Measurements from ENCODE around the gene TSHZ2.

DNA sequence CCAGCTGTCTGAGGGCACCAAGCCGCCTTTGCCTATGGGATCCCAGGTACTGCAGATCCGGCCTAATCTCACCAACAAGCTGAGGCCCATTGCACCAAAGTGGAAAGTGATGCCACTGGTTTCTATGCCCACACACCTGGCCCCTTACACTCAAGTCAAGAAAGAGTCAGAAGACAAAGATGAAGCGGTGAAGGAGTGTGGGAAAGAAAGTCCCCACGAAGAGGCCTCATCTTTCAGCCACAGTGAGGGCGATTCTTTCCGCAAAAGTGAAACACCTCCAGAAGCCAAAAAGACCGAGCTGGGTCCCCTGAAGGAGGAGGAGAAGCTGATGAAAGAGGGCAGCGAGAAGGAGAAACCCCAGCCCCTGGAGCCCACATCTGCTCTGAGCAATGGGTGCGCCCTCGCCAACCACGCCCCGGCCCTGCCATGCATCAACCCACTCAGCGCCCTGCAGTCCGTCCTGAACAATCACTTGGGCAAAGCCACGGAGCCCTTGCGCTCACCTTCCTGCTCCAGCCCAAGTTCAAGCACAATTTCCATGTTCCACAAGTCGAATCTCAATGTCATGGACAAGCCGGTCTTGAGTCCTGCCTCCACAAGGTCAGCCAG, 283.0 kb downstream of the TSHZ2 start:
- TF ChIP-seq CTCF (conservative IDR thresholded peaks at IDR 0.05; ENCODE audit: low read depth, low read length) (no peak), USF2 (IDR thresholded peaks at IDR 0.05; ENCODE audit: low read depth, low read length) (no peak), RCOR1 (IDR thresholded peaks at IDR 0.05; ENCODE audit: insufficient replicate concordance, low read length) (no peak), POLR2A (IDR thresholded peaks at IDR 0.05; ENCODE audit: low read depth, low read length) (no peak), MAFK (IDR thresholded peaks at IDR 0.05; ENCODE audit: low read depth, low read length) (no peak), MXI1 (IDR thresholded peaks at IDR 0.05; ENCODE audit: borderline replicate concordance, low read depth, low read length) (no peak), RFX5 (IDR thresholded peaks at IDR 0.05; ENCODE audit: low read depth, low read length) (no peak), BHLHE40 (IDR thresholded peaks at IDR 0.05; ENCODE audit: low read depth, low read length) (no peak)

Data from IMR-90 (cell line).